ENCODE data around the gene ZNF563.
"Not testable (repeated sequence)": the region's sequence is repeated elsewhere in the genome, so short reads cannot be mapped to it uniquely, and the experiment has no call there.

The ZNF563 gene

GRCh38 chr19:12314553-12314952 lies 18.9 kb downstream of the ZNF563 start:
- no peak for DNase-seq (ENCODE audit: low read depth)
- no peak for TF ChIP-seq POLR2A (IDR thresholded peaks at IDR 0.05; ENCODE audit: extremely low read depth, insufficient read length)
- no peak for TF ChIP-seq MYC (IDR thresholded peaks at IDR 0.05; ENCODE audit: low read depth, low read length)
- TF ChIP-seq, protein P1, sequence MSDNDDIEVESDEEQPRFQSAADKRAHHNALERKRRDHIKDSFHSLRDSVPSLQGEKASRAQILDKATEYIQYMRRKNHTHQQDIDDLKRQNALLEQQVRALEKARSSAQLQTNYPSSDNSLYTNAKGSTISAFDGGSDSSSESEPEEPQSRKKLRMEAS (IDR thresholded peaks at IDR 0.05; ENCODE audit: low read depth, low read length) = no peak
- TF ChIP-seq CTCF (IDR thresholded peaks at IDR 0.05; ENCODE audit: low read depth, low read length) = no peak
- no peak overlapping the region for H3K4me3 ChIP-seq (ENCODE audit: low read depth, low read length)

DNA sequence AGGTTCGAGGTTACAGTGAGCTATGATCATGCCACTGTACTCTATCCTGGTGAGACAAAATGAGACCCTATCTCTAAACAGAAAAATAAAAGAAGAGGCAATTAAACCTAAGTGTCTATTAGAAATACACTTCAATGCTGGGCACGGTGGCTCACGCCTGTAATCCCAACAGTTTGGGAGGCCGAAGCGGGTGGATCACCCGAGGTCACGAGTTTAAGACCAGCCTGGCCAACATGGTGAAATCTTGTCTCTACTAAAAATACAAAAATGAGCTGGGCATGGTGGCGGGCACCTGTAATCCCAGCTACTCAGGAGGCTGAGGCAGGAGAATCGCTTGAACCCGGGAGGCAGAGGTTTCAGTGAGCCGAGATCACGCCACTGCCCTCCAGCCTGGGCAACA lies 24.5 kb downstream of the ZNF563 start:
- not testable (repeated sequence) for DNase-seq (ENCODE audit: low read depth); H3K4me3 ChIP-seq (ENCODE audit: low read depth, low read length)

GRCh38 chr19:12295191-12295590 lies 38.2 kb downstream of the ZNF563 start:
- no peak for DNase-seq (ENCODE audit: low read depth)
- peak overlapping the region; percentile 83 for H3K4me3 ChIP-seq (ENCODE audit: low read depth, low read length)
- no peak for TF ChIP-seq POLR2A (IDR thresholded peaks at IDR 0.05; ENCODE audit: extremely low read depth, insufficient read length)
- TF ChIP-seq MYC (IDR thresholded peaks at IDR 0.05; ENCODE audit: low read depth, low read length) = no peak
- TF ChIP-seq CTCF (IDR thresholded peaks at IDR 0.05; ENCODE audit: low read depth, low read length) = no peak
- TF ChIP-seq, protein P1 (IDR thresholded peaks at IDR 0.05; ENCODE audit: low read depth, low read length) = no peak

DNA sequence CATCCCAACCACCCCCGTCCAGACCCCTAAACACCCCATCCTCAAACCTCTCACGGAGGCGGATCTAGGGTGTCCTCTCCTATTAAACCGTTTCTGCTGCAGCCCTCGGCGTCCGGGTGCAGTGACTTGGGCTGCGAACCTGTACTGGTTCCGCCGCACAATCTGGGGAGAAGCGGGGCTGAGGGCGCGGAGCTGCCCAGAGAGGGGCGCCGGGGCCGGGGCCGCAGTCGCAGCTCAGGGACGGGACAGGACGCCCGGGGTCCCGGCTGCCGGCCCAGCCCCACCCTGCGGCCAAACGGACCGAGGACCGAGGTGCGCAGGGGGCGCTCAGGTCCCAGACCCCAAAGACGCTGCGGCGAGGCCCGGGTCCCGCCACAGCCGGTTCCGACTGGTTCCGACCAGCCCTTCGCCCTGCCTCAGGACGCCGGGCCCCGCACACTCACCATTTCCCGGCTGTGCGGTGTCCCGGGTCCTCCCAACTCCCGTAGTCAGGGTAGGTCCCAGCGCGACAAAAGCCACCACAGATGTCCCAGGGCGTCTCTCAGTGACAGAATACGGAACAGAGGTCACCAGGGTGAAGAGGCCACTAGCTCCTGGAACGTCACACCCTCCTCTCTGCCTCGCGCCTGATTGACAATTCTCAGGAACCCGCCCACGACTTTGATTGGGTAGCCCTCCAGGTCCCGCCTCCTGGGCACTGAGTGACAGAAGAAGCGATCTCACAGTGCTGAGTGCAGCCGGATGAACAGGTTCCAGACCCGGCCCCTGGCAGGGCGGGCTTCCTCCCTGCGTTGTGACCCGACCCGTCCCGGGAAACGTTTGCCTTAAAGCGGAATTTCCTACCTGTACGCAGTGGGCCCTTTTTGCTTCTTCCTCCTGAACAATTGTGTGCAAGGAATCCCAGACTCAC lies 38.9 kb downstream of the ZNF563 start, which contains the start of gene ZNF44:
Gene ZNF44 (minus strand): TSS at position 635 of the 910 bp plus-strand sequence. CDS start 189 bp downstream, at position 446.
- peak; percentile 98 for DNase-seq (ENCODE audit: low read depth)
- peak within 1 kb of the TSS; percentile 83 for H3K4me3 ChIP-seq (ENCODE audit: low read depth, low read length)
- TF ChIP-seq, protein P1 (IDR thresholded peaks at IDR 0.05; ENCODE audit: low read depth, low read length) = 0 out of 2 replicates have a peak, but pooled peaks have one; percentile 14
- peak; percentile 18 for TF ChIP-seq POLR2A (IDR thresholded peaks at IDR 0.05; ENCODE audit: extremely low read depth, insufficient read length)
- no peak for TF ChIP-seq MYC (IDR thresholded peaks at IDR 0.05; ENCODE audit: low read depth, low read length)

DNA sequence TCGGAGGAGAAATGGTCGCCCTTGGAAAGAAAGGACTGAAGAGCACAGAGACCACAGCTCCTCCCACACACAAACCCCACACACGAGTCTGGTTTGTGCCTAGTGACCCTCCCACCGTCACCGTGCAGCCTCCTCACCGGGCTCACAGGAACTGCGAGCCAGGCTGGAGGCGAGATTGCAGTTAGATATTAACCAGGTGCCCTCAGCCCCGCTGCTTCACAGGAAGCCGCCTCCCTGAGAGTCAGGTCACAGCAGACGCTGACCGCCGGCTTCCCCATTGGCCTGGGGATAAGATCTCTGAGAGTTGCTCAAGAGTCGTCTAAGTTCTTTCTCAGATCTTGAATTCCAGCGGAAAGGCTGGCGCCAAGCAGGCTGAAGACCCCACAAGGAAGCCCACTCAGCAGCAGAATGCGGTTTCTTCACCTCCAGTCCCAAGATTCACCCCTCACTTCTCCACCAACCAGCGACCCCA lies 39.6 kb downstream of the ZNF563 start:
- DNase-seq (ENCODE audit: low read depth) = peak; percentile 86
- TF ChIP-seq, protein P1 (IDR thresholded peaks at IDR 0.05; ENCODE audit: low read depth, low read length) = peak; percentile 30; the same call in 1 of the 2 replicates
- TF ChIP-seq MYC (IDR thresholded peaks at IDR 0.05; ENCODE audit: low read depth, low read length) = peak; percentile 48; the same call in 1 of the 2 replicates
- no peak for TF ChIP-seq POLR2A (IDR thresholded peaks at IDR 0.05; ENCODE audit: extremely low read depth, insufficient read length)
- peak overlapping the region; percentile 83 for H3K4me3 ChIP-seq (ENCODE audit: low read depth, low read length)

DNA sequence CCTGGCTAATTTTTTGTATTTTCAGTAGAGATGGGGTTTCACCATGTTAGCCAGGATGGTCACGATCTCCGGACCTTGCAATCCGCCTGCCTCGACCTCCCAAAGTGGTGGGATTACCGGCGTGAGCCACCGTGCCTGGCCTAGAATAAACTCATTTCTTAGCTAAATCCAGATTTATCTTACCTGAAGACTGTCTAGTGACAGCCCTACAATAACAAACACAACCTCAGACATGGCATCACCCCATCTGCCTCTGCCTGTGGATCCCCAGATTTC lies 43.7 kb downstream of the ZNF563 start:
- TF ChIP-seq CTCF (IDR thresholded peaks at IDR 0.05; ENCODE audit: low read depth, low read length) = no peak
- no peak for TF ChIP-seq POLR2A (IDR thresholded peaks at IDR 0.05; ENCODE audit: extremely low read depth, insufficient read length)
- no peak for TF ChIP-seq MYC (IDR thresholded peaks at IDR 0.05; ENCODE audit: low read depth, low read length)
- TF ChIP-seq, protein P1 (IDR thresholded peaks at IDR 0.05; ENCODE audit: low read depth, low read length) = no peak
- DNase-seq (ENCODE audit: low read depth) = no peak
- no peak overlapping the region for H3K4me3 ChIP-seq (ENCODE audit: low read depth, low read length)

DNA sequence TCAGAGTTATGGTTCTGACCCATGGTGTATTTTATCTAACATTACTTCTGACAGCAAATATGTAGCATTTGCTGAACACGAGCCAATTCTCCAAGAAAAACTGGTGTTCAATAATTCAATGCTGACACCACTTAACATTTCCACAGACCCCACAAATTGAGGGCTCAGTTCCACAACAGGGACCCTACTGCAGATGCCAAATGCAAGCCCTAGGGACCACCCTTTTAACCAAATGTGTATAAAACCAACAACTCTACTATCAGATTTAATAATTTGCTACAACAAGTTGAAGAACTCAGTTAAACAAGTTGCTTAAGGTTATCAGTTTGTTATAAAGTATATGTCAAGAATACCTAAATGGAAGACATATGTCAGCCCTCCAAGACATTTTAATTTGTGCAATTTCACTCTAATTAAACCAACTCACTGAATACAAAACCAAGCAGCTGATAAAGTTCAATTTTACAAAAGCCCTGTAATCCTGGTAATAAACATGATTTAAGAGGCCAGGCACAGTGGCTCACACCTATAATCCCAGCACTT lies 45.4 kb downstream of the ZNF563 start:
- DNase-seq (ENCODE audit: low read depth) = no peak
- TF ChIP-seq MYC (IDR thresholded peaks at IDR 0.05; ENCODE audit: low read depth, low read length) (no peak), CTCF (IDR thresholded peaks at IDR 0.05; ENCODE audit: low read depth, low read length) (no peak), POLR2A (IDR thresholded peaks at IDR 0.05; ENCODE audit: extremely low read depth, insufficient read length) (no peak)
- TF ChIP-seq, protein P1 (IDR thresholded peaks at IDR 0.05; ENCODE audit: low read depth, low read length) = no peak
- H3K4me3 ChIP-seq (ENCODE audit: low read depth, low read length) = no peak overlapping the region

Measured in NB4 (cell line).